ENCODE results near the gene CEP120.
A peak's percentile ranks its signal among the peaks of the same experiment; 100 is the strongest.

DNA sequence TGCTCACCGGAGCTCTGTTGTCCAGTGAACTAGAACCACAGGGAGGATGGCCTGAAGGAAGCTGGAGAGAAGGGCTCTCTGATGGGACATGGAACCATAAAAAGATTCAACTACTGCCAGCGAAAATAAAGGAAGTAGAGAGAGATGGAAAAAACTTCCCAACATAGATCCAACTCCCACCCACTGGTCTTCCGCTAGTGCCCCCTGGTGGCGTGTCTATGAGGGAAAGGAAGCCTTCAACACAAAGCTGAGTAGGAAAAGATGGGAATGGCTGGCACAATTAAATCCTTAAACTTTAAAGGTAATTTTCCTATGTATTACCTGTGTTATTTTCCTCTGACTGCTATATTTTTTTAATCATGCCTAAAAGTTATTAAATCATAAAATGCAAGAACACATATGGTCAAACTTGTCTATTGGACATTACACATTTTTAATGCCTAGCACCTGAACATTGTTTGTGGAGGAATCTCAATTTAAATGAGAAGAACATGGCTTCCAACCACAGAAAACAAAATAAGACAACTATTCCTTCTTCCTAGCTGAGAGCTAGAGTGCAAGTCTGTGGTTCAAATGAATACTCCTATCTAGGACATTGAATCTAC, 51.5 kb downstream of the CEP120 start:
- TF ChIP-seq, protein P1, sequence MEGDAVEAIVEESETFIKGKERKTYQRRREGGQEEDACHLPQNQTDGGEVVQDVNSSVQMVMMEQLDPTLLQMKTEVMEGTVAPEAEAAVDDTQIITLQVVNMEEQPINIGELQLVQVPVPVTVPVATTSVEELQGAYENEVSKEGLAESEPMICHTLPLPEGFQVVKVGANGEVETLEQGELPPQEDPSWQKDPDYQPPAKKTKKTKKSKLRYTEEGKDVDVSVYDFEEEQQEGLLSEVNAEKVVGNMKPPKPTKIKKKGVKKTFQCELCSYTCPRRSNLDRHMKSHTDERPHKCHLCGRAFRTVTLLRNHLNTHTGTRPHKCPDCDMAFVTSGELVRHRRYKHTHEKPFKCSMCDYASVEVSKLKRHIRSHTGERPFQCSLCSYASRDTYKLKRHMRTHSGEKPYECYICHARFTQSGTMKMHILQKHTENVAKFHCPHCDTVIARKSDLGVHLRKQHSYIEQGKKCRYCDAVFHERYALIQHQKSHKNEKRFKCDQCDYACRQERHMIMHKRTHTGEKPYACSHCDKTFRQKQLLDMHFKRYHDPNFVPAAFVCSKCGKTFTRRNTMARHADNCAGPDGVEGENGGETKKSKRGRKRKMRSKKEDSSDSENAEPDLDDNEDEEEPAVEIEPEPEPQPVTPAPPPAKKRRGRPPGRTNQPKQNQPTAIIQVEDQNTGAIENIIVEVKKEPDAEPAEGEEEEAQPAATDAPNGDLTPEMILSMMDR (IDR thresholded peaks at IDR 0.05): peak in 2 of 3 experiments; percentile 48 to 63
- TF ChIP-seq EP300 (IDR thresholded peaks at IDR 0.05) (no peak), POLR2AphosphoS5 (IDR thresholded peaks at IDR 0.05) (no peak)

Data from esophagus muscularis mucosa (tissue), 4 donors.